GM19324 (cell line): ENCODE results near the gene MB21D2.
A peak's percentile ranks its signal among the peaks of the same experiment; 100 is the strongest.

ENCODE experiments used
- ATAC-seq: cut with Tn5 transposase; IDR thresholded peaks from one replicate; pipeline ENCODE4 v1.9.1; 2021; ENCODE audit warnings: mild to moderate bottlenecking, moderate library complexity; ENCODE audit not compliant: unreplicated experiment, low FRiP score

The MB21D2 gene

DNA sequence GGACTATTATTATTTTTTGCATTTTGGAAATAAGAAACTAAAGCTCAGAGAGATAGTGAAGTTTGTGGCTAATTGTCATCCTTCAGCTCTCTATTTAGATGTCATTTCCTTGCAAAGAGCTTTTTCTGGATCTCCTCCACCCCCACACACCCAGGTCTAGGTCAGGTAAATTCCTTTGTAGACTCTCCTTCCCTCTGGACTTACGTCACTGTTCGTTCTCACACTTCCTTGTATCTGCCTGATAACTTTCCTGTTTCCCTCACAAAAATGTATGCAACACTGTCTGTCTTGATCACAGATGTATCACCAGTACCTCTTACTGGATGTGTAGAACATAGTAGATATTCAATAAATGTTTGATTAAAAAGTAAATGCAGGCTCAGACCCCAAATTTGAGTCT, 6.1 kb upstream of the MB21D2 start:
- no peak for ATAC-seq

DNA sequence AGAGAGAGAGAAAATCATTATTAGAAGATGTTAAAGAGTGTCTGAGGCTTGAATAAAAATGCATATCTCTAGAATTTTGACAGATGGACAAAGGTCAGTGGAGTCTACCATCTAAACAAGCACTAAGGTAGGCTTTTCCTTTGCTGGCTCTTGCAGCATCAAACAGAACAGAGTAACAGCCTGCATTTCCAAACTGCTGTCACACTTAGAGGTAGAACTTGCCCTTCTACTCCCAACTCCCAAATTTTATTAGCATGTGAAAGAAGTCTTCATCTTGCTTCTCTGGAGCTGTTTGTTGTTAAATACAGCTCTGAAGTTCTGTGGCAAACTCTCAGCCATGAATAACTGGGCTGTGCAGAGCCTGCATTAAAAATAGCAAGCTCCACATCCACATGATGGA, 4.1 kb upstream of the MB21D2 start:
- no peak for ATAC-seq

DNA sequence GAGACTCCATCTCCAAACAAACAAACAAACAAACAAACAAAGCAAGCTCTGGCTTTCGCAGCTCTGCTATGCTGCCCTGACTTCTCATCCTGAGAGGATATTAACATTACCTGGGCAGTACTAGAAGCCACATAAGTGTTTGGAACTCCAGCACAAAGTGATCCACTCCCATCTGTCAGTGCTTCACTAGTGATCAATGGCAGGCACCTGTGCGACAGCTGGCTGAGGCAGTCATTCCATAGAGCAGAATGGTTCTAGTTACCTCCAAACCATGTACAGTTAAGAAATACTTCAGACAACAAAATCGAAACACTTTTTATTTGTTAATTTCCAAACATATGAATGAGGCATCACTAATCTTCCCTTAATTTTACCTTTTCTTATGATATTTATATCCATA, 2.8 kb upstream of the MB21D2 start:
- ATAC-seq = no peak

DNA sequence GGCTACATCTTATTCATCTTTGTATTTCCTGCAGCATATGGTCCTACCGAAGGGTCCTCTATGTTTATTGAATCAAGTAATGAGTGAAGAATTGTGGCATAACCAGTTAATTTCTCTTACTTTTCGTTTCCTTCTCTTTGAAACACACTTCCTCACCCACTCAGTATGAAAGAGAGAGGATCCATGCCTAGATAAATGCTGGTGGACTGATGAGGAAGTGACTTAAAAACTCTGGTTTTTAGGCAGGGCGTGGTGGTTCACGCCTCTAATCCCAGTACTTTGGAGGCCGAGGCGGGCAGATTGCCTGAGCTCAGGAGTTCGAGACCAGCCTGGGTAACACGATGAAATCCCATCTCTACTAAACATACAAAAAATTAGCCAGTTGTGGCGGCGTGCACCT, 2.2 kb upstream of the MB21D2 start:
- no peak for ATAC-seq

DNA sequence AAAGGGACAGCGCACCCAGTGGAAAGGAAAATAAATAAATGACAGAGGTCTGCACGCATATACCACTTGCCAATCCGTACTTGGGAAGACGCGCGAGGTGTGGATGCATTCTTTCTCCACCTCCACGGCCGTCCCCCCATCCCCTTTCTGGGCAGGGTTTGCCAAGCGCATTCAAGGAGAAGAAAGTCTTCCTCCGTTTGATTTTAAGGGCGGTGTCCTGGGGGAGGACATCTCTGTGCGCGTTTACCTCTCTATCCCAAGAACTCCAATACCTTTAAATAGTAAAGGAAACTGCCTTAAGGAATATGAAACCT, 576 bp upstream of the MB21D2 start:
- no peak for ATAC-seq

DNA sequence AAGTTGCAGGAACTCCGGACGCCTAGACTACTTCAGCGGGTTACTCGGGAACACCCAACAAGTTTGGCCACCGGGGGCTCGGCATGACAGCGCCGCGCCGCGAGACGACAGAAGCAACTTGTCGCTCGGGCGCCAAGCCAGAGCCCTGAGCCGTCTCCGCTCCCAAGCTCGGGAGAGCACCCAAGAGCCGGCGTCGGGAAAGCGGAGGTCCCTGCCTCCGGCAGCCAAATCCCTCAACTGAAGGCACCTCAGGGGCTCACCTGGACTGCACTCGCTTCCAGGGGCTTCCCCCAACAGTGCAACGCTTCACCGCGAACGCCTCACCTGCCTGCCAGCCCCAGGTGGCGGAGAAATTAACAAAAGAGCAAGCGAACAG, 640 bp downstream of the MB21D2 start:
- peak; percentile 30 for ATAC-seq

DNA sequence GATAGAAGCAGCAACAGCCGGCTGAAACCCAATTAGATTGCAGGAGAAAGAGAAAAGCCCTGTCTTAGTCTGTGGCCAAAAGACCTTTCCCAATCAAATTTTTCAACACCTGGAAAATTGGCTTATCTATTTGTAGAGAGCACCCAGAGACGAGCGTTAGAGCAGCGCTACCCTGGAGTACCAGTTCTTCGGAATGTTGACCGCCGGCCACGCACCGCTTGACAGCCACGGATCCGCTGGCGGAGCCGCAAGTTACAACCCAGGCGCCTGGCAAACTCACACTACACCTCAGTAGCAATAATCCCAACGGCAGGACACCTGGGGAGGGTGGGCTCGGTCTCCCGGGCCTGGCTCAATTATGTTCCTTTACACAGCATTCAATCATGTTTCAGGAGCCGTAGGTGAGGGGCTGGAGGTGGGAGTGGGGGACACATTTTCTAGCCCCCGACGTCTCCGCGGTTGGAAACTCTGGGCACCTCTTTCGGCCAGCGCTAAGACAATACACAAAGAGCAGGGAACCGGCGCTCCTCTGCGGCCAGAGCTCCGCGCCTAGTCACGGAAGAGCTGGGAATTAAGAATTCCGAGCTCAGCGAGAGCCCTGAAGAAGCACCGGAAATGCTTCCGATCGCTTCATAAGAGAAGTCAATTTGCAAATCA, 1.2 kb downstream of the MB21D2 start:
- ATAC-seq = peak; percentile 11

DNA sequence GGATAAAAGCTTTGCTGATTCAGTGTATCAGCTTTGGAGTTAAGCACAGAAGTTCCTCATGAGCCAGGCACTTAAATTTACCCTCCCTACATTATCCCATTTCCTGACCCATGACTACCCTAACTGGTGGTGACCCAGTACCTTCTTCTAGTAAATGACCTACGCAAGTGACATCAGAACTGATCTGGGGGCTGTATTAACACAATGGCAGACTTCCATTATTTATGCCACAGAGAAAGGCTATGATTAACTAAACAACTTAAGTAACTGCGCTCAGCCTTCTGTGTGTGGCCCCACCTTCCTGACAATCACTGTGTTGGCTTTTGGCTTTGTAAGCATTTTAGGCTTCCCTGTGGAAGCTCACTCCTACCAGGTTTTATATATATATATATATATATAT, 1.9 kb downstream of the MB21D2 start:
- ATAC-seq = no peak

DNA sequence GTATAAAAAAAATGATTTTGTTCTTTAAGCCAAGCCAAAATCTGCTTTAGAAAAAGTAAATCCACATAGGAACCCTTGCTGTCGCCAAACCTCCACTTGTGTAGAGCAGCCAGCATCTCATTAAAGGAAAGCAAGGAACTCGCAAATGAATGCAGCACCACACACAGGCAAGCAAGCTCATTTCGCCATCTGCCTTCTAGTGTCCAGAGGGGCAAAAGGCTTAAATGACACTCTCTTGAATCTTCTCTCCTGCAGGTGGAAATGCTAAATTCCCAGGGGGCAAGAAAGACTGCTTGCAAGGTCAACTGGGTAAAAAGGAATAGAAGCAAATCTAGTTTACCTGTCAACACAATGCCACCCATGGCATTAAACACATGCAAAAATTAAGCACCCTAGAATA, 2.4 kb downstream of the MB21D2 start:
- no peak for ATAC-seq

DNA sequence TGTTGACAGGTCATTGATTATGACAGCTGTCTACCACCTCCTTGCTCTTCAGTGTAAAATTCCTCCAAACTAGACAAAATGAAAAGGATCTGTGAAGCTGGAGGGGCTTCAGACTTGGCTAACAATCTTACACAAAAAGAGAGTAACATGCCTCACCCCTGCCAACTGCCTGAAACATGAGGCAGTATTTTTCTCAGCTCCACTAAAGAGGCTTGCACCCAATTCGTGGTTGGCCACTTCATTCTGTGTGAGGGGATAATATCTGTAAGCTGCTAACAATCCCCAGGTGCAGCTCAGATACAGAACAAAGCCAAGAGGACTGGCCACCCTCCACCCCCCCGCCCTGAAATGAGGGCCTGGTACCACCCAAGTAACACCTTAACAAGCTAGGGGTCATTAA, 2.8 kb downstream of the MB21D2 start:
- no peak for ATAC-seq

DNA sequence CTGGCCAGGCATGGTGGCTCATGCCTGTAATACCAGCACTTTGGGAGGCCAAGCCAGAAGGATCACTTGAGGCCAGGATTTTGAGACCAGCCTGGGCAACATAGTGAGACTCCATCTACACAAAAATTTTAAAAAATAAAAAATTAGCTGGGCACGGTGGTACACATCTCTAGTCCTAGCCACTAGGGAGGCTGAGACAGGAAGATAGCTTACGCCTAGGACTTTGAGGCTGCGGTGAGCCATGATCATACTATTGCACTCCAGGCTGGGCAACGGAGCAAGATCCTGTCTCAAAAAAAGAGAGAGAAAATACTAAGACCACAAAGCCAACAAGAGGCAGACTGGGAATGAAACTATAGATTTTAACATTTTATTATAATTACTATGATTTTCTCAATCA, 4.1 kb downstream of the MB21D2 start:
- no peak for ATAC-seq

DNA sequence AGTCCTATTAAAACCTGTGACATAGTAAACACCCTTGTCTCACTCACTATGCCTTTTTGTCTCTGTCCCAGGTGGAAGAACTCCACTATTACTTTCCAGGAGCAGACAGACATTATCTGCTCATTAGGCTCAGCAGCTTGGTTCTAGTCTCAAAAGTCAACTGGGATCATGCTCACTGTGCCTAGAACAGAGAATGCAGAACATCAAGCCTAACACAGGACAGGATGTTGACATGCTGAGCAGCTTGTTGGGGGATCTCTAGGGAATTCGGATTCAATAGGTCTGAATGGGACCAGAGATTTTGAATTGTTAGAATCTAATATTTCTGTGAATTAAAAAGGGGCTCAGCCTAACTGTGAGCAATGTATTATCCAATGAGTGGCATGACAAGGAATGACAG, 6.4 kb downstream of the MB21D2 start:
- ATAC-seq = no peak

DNA sequence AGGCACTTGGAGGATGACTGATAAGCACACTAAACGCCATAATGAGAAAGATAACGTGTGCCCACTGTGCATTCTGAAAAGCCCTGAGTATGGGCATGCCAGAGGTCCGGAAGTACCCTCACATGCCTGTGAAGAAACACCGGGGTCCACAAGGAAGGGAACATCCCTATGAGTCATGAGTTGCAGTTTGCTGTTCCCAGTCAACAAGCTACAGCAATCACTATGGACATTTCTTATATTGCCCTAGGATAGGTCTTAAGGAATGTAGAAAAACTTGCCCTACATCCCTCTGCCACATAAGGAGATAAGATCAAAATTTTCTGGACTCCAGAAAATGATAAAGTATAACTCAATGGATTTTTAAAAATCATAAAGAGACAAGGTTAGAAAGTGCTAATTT, 9.9 kb downstream of the MB21D2 start:
- ATAC-seq = no peak

DNA sequence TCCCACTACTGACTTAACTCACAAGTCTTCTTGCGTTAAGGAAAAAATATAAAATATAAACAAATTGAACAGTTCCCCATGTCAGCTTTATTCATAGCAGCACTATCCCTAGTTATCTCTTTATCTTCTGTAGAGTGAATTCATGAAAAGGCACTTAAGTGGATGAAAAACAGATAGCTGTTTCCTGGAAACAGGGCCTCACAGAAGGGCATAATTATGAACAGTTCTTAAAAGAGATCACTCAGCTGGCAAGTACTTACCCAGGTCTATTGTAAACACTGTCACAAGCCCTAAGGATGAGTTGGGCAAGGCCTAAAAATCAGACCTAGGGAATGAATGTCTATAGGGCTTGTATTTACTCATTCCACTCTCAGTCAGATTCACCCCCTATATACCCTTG, 10.7 kb downstream of the MB21D2 start:
- ATAC-seq = no peak

DNA sequence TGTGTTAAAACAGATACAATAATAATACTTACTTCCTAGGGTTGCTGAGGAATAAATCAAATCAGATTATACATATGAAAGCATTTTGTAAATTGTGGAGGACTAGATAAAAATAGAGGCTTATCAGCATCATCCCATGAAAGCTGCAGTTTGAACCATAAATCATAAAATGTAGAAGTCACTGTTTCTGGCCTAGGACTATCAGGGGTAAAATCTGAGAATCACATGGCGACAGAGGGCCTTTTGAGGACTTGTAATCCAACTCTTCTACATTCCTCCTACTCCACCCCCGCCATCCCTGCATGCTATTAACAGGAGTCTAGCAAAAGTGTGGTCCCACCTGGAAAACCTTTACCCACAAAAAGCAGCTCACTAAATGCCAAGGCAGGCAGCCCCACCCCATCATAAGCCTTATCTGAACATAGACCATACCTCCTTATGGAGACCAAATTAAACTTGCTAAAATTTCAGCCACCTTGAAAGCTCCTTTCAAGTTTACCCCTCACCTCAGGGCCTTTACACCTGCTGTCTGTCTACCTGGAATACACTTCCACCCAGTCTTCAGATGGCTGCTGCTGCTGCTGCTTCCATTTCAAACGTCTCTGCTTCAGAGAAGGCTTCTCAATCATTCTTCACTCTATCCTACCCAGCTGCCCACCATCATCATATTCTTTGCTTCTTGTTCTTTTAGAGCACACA, 11.5 kb downstream of the MB21D2 start:
- ATAC-seq = no peak

DNA sequence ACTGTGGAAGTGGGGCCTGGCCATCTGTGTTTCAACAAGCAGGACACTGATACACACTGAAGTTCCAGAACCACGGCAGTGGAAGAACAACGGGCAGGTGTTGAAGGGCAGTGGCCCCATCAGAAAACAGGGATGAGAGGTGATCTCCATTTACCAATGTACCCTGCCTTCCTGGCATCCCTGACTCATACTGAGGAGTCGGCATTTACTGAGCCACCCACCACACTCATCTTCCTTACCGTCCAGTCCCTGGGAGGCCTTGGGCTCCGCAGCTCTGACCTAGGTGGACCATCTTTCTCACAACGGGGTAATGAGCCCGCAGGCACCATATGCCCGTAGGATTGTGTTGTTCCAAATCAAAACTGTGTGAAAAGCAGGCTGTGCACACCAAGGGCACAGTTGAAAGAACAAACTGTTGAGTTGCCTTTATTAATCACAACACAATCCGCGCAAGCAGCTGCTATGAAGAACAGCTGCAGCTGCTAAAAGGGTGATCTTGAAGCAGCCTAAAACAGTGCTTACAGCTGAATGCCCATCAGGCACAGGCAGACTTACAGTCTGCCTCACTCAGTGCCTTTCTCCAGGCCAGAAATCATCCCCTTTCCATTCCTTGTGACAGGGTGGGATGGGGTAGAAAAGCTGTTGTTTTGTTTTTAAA, 12.9 kb downstream of the MB21D2 start:
- no peak for ATAC-seq

DNA sequence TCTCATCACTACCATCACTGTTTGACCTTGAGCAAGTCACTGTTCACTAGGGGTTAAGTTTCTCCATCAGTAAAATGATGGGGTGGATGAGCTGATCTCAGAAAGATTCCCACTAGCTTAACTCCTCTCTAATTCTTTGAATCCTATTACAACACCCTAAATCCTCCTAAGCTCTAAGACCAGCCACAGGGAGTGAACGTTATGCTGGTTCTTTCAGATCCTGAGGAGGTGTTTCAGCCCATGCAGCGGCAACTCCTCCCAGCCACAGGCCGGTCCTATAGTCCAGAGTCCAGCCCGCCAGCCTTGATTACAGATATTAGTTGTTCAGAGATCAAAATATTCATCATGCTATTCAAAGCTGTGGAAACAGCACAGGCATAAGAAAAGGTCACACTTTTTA, 15.1 kb downstream of the MB21D2 start:
- ATAC-seq = no peak

DNA sequence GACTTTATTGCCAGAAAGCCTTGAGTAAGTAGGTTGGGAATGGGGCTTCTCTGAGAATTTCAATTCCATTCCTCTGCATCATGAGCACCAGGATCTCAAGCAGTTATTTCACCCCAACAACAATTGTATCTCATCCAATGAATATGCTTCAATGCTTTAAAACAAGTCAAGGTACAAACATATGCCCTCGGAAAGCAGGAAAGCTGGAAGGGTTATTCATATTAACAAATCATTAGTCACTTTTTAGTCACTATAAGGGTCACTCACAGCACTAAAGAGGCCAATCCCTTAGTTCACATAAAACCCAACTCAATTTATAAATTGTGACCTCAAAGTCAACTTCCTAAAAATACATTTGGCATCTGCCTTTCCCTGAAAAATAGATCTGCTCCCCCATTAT, 16.2 kb downstream of the MB21D2 start:
- no peak for ATAC-seq

DNA sequence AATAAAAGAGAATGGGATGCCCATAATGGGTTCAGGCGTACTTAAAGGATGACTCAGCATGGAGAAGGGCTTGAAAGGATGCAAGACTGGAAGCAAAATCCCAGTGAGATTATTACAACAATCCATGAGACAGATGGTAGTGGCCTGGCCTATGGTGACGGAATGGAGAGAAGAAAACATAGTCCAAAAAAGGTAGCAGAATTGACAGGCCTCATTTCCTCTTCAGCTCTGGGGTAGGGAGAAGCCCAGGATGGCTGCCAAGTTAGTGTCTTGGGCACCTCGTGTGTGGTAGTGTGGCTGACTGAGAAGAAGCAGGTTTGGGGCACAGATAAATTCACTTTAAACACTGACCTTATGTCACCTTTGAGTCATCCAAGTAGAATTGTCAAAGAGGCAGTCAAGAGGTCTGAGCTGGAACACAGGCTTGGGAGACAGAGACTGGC, 18.1 kb downstream of the MB21D2 start:
- no peak for ATAC-seq

DNA sequence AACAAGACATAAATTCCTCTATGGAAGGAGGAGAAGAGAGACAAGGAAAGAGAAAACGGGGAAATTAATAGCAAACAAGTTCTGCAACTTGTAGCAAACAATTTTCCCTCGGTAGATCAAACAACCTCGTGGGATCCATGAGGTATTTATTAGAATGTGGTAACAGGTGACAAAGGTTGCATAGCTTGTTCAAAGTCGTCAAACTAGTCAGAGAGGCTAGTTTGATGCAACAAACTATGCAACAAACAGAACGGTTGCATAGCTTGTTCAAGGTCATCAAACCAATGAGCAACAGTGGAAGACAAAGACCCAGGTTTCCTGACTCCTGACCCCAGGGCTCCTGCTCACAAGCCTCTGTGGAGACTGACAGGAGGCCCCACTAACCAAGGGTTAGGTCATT, 20.7 kb downstream of the MB21D2 start:
- no peak for ATAC-seq

DNA sequence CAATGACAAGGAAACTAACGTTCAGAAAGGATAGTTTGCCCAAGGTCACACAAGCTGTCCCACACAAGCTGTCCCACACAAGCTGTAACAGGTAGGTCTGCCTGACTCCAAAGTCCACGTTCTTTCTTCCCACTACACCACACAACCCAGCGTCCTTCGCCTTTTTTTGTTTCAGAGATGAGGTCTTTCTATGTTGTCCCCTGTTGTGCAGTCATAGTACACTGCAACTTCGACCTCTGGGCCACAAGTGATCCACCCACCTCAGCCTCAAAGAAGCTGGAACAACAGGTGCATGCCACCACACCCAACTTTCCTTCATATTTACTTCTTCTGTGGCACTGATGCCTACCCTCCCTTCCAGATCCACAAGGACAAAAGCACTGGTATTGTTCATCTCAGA, 21.4 kb downstream of the MB21D2 start:
- ATAC-seq = no peak

DNA sequence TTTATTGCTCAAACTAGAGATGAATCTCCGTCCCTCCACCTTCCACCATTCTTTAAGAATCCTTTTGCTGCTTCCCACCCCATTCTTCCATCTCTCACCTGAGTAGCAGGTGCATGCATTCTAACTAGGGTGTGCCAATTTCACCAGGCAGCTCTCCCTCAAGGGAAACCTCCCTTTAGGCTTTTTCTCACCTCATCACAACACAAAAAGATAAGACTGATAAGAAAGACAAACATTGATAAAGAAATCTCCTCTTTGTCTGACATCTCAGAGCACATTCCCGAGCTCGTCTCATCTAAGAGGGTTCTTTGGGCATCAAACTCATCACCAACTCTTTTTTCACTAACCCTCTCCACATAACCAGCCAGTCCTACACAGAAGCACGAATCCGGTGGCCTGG, 23.0 kb downstream of the MB21D2 start:
- no peak for ATAC-seq
